Stomach smooth muscle (tissue), 2 donors: Measurements from ENCODE around the gene HBG2.
"Not testable (repeated sequence)": the region's sequence is repeated elsewhere in the genome, so short reads cannot be mapped to it uniquely, and the experiment has no call there.

Source experiments
- H3K27ac ChIP-seq: one replicate; pipeline ENCODE4 v1.7.0; 2013; ENCODE audit warnings: mild to moderate bottlenecking, low read length, inconsistent platforms
- H3K27me3 ChIP-seq, 2 donors: one replicate each; pipeline ENCODE4 v1.7.0; 2013; ENCODE audit warnings: low read length in 2 of 2; ENCODE audit not compliant: insufficient read depth in 2 of 2, control insufficient read depth in 1 of 2
- H3K36me3 ChIP-seq, 2 donors: one replicate each; pipeline ENCODE4 v1.7.0; 2013; ENCODE audit warnings: low read length in 2 of 2; ENCODE audit not compliant: control insufficient read depth in 2 of 2, insufficient read depth in 2 of 2
- H3K4me1 ChIP-seq: one replicate; pipeline ENCODE4 v1.7.0; 2013; ENCODE audit warnings: low read length; ENCODE audit not compliant: control insufficient read depth, insufficient read depth
- H3K4me3 ChIP-seq, 2 donors: one replicate each; pipeline ENCODE4 v1.7.0; 2013; ENCODE audit warnings: low read length in 2 of 2
- H3K9ac ChIP-seq, 2 donors: one replicate each; pipeline ENCODE4 v1.7.0; 2013; ENCODE audit warnings: low read length in 2 of 2, mild to moderate bottlenecking in 1 of 2
- H3K9me3 ChIP-seq, 2 donors: one replicate each; pipeline ENCODE4 v1.7.0; 2013; ENCODE audit warnings: low read length in 2 of 2; ENCODE audit not compliant: control insufficient read depth in 2 of 2
- donor health status: healthy.
- donor health status: Pancreatic carcinoma.

HBG2 gene

DNA sequence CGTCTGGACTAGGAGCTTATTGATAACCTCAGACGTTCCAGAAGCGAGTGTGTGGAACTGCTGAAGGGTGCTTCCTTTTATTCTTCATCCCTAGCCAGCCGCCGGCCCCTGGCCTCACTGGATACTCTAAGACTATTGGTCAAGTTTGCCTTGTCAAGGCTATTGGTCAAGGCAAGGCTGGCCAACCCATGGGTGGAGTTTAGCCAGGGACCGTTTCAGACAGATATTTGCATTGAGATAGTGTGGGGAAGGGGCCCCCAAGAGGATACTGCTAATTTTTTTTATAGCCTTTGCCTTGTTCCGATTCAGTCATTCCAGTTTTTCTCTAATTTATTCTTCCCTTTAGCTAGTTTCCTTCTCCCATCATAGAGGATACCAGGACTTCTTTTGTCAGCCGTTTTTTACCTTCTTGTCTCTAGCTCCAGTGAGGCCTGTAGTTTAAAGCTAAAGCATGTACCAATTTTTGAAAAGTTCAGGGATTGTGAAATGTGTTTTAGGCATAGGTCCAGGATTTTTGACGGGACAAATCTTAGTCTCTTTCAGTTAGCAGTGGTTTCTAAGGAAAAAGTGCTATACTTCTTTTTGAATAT is 4.7 kb downstream of the HBG2 start, which contains the start of gene HBG1:
HBG1 (minus strand) TSS at position 51 of the 590 bp plus-strand sequence. CDS start 53 bp downstream, outside the sequence.
- not testable (repeated sequence) for H3K27me3 ChIP-seq, H3K4me1 ChIP-seq, H3K27ac ChIP-seq, H3K36me3 ChIP-seq, H3K9ac ChIP-seq, H3K9me3 ChIP-seq, H3K4me3 ChIP-seq

DNA sequence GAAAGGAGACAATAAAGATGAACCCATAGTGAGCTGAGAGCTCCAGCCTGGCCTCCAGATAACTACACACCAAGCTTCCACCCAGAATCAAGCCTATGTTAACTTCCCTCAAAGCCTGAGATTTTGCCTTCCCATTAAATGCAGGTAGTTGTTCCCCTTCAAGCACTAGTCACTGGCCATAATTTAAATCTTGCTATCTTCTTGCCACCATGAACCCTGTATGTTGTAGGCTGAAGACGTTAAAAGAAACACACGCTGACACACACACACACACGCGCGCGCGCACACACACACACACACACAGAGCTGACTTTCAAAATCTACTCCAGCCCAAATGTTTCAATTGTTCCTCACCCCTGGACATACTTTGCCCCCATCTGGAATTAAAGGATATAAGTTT is 6.1 kb downstream of the HBG2 start:
- H3K36me3 ChIP-seq, H3K9me3 ChIP-seq: not testable (repeated sequence)

DNA sequence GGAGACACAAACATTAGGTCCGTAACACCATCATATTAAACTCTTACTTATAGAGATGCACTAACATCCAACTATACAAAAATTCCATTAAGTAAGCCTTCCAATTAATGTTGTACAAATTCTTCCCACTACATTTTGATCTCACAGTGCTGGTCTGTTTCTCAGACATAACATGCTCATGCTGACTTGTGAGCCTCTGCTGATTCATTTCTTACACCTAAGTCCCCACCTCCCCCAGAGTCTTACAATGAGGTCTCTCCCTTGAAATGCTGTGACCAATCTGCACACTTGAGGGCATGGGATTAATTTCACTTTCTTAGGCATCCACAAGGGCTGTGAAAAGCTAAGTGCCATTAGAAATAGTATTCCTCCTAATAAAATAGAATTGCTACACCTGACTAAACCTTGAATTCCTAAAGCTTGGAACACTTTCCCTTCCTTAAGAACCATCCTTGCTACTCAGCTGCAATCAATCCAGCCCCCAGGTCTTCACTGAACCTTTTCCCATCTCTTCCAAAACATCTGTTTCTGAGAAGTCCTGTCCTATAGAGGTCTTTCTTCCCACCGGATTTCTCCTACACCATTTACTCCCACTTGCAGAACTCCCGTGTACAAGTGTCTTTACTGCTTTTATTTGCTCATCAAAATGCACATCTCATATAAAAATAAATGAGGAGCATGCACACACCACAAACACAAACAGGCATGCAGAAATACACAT is 6.9 kb downstream of the HBG2 start:
- no peaks in the 10 kb centered on the region for H3K36me3 ChIP-seq
- no peak overlapping the region for H3K9ac ChIP-seq
- no peak overlapping the region for H3K4me3 ChIP-seq
- H3K4me1 ChIP-seq, result no peaks in the 10 kb centered on the region
- no peaks in the 10 kb centered on the region for H3K9me3 ChIP-seq
- peaks cover 0 to 2% of the 10 kb centered on the region in 2 donors for H3K27me3 ChIP-seq
- no peak overlapping the region for H3K27ac ChIP-seq

More for the DNA sequence above, 6.1 kb downstream of the HBG2 start:
- H3K27ac ChIP-seq, H3K4me3 ChIP-seq, H3K4me1 ChIP-seq, H3K27me3 ChIP-seq, H3K9ac ChIP-seq: not testable (repeated sequence)

DNA sequence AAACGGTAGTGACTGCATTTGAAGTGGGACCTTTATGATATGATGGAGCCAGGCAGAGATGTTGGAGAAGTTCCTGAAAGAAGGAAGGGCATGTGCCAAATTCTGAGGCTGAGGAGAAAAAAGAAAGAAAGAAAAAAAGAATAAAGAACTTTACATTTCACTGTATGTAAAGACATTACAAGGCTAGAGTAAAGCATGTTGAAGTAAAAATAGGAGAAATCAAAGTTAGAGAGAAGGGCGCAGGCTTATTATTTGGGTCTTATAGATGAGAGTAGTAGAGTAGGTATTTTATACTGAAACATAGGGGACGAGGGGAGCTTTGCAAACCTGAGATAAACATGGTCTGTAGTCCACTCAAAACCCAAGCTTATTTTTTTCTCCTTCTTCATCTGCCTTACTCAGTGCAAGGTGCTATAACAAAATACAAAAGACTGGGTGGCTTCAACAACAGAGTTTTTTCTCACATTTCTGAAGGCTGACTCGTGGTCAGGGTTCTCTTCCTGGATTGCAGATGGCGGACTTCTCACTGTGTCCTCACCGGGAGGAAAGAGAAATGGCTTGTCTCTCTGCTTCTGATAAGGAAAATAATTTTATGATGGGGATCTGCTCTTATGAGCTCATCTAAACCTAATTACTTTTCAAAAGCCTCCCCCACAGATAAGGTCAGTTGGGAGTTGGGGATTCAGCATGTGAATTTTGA is 7.7 kb downstream of the HBG2 start:
- H3K9me3 ChIP-seq, result no peaks in the 10 kb centered on the region
- no peak overlapping the region for H3K27ac ChIP-seq
- H3K4me3 ChIP-seq, result no peak overlapping the region
- H3K9ac ChIP-seq, result no peak overlapping the region
- peaks cover 0 to 2% of the 10 kb centered on the region in 2 donors for H3K27me3 ChIP-seq
- H3K36me3 ChIP-seq, result no peaks in the 10 kb centered on the region
- no peaks in the 10 kb centered on the region for H3K4me1 ChIP-seq

DNA sequence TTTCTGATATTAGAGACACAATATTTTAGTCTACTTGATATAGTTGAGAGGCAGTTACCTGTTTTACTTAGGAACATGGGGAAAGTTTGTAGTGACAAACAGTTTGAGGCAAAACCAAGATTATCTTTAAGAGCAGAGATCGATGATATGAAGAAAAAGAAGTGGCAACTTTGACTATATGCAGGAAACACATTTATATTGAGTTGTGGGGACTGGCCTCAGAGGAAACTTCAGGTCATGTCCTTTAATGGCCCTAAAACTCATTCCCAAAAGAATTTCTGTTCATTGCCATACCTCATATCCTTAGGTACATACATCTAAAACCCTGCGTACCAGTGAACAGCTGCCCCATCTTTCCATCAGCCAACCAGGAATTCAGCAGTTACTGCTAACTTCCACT is 9.4 kb downstream of the HBG2 start:
- no peak overlapping the region for H3K4me3 ChIP-seq
- no peak overlapping the region for H3K27ac ChIP-seq
- no peak overlapping the region for H3K9ac ChIP-seq
- H3K9me3 ChIP-seq, result no peaks in the 10 kb centered on the region
- H3K4me1 ChIP-seq, result no peaks in the 10 kb centered on the region
- peaks cover 0 to 2% of the 10 kb centered on the region in 2 donors for H3K27me3 ChIP-seq
- no peaks in the 10 kb centered on the region for H3K36me3 ChIP-seq

DNA sequence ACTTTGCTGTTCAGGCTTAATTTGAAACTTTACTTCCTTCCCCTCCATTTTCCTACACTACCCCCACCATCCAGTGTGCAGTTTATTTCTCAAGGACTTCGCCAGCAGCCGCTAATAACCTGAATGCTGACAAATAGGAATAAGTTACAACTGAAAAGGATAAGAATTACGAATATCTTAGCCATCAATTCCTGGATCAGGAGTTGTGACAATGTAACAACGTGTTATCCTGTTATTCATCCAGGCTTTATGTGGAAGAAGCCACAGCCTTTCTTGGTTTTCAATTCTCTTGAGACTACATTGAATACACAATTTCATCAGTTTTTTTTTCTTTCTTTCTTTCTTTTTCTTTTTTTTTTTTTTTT is 10.8 kb downstream of the HBG2 start:
- H3K9ac ChIP-seq, result no peak overlapping the region
- no peaks in the 10 kb centered on the region for H3K4me1 ChIP-seq
- H3K27me3 ChIP-seq, result peaks cover 0 to 2% of the 10 kb centered on the region in 2 donors
- H3K9me3 ChIP-seq, result no peaks in the 10 kb centered on the region
- no peak overlapping the region for H3K4me3 ChIP-seq
- H3K36me3 ChIP-seq, result no peaks in the 10 kb centered on the region
- H3K27ac ChIP-seq, result no peak overlapping the region

DNA sequence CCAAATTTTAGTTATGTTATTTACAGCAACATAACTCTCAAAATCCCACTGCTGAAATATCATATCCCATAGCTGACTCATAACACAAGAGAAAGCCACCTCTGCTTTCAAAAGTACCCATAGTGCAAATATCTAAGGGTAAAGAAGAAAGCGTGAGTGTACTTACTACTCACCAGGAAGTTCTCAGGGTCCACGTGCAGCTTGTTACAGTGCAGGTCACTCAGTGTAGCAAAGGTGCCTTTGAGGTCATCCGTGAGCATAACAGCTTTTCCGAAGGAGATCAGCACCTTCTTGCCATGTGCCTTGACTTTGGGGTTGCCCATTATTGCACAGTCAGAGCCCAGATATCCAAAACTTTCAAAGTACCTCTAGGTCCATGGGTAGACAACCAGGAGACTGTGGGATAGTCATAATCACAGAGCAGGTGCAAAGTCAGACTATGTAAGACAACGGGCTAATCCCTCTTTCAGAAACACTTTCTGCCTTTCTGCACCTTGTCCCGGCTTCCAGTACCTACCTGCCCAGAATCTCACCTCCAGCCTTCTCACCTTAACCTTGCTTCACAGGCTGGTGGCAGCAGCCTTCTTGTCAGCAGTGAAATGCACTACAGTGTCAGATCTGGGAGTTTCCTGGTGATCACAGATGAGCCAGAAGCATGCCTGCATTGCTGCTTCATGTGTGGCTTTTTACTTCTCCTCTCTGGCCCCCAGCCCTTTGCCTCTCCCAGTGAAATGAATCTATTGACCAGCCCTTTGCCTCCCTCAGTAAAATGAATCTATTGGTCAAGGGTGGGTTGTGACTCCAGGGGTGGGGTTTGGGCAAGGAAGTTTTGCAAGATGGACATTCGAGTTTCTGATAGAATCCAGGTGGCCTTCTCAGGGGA is 11.4 kb downstream of the HBG2 start:
- no peaks in the 10 kb centered on the region for H3K4me1 ChIP-seq
- no peak overlapping the region for H3K4me3 ChIP-seq
- no peak overlapping the region for H3K27ac ChIP-seq
- H3K9me3 ChIP-seq, result no peaks in the 10 kb centered on the region
- H3K27me3 ChIP-seq, result peaks cover 0 to 2% of the 10 kb centered on the region in 2 donors
- H3K36me3 ChIP-seq, result no peaks in the 10 kb centered on the region
- H3K9ac ChIP-seq, result no peak overlapping the region

DNA sequence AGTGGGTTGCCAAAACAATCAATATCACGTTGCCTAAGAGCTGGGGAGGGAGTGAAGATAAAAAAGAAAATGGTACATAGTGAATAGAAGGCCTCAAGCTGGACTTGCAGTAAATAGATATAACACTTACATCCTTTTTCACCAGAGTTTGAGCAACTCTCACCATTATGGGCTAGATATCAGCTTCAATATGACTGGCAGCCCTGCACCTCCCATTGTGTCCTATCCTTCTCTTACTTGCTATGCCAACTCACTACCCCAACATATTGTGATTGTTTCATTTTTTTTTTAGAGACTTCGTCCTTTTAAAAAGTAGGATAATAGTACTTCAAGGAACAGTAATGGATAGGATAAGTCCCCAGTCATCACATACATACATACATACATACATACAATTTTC is 12.4 kb downstream of the HBG2 start:
- Histone ChIP-seq H3K36me3 (no peaks in the 10 kb centered on the region), H3K9me3 (no peaks in the 10 kb centered on the region), H3K27me3 (peaks cover 0 to 2% of the 10 kb centered on the region in 2 donors), H3K4me1 (no peaks in the 10 kb centered on the region), H3K4me3 (no peak overlapping the region), H3K9ac (no peak overlapping the region), H3K27ac (no peak overlapping the region)

DNA sequence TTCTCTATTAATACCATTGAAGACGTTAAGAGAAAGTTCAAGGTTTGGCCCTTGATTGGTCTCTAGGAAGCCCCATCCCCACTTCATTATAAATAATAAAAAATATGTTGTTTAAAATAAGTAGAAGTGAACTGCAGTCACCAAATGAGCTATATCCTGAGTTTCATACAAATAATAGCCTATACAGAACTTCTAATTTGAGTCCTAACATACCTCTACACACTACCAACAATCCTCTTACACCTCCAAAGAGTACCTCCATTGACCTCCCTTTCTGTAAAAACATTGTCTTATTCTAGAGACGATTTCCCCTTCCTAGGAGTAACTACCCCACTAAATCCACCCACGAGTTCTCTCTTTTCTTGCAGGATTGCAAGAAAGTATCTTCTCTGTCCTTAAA is 13.1 kb downstream of the HBG2 start:
- H3K9me3 ChIP-seq, result no peaks in the 10 kb centered on the region
- no peak overlapping the region for H3K27ac ChIP-seq
- no peak overlapping the region for H3K9ac ChIP-seq
- H3K4me3 ChIP-seq, result no peak overlapping the region
- peaks cover 0 to 2% of the 10 kb centered on the region in 2 donors for H3K27me3 ChIP-seq
- H3K4me1 ChIP-seq, result no peaks in the 10 kb centered on the region
- no peaks in the 10 kb centered on the region for H3K36me3 ChIP-seq

DNA sequence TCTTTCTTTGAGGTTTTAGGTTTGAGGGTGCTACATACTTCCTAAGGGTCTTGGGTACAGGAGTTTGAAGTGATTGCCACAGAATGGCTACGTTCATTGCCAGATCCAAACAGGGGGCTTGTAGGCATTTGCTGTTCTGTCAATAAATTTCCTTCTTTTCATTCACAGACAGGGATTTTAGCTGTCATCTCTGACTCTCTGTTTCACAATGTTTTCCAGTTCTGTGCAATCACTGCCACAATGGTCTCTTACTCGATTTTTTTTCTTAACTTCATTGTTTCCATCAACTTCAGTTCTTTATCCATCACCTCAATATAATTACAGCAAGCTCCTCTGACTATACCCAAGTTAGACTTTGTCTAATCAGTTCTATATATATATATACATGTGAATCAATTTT is 14.1 kb downstream of the HBG2 start:
- H3K27ac ChIP-seq, result no peak overlapping the region
- no peak overlapping the region for H3K4me3 ChIP-seq
- H3K36me3 ChIP-seq, result no peaks in the 10 kb centered on the region
- H3K9ac ChIP-seq, result no peak overlapping the region
- no peaks in the 10 kb centered on the region for H3K4me1 ChIP-seq
- H3K9me3 ChIP-seq, result no peaks in the 10 kb centered on the region
- H3K27me3 ChIP-seq, result peaks cover 0 to 2% of the 10 kb centered on the region in 2 donors
